NCI-H524 (cell line): ENCODE data around the gene IGHMBP2.
"Not testable (repeated sequence)": the region's sequence is repeated elsewhere in the genome, so short reads cannot be mapped to it uniquely, and the experiment has no call there.

ENCODE experiments used
- DNase-seq, 2 experiments: peaks; one replicate each; lab custom pipeline; 2025; lab: John Stamatoyannopoulos, UW

The IGHMBP2 gene

GRCh38 chr11:68961245-68961644, 57.6 kb downstream of the IGHMBP2 start:
- no peak for DNase-seq

- DNase-seq: no peak
These were observed 59.0 kb downstream of the IGHMBP2 start for GRCh38 chr11:68962527-68963250.

GRCh38 chr11:68963779-68964178, 60.1 kb downstream of the IGHMBP2 start:
- no peak for DNase-seq

- DNase-seq: peak; percentile 8 to 15
These were observed 62.5 kb downstream of the IGHMBP2 start for GRCh38 chr11:68965901-68966853.

- DNase-seq: no peak
These were observed 63.4 kb downstream of the IGHMBP2 start for GRCh38 chr11:68966894-68967780.

DNA sequence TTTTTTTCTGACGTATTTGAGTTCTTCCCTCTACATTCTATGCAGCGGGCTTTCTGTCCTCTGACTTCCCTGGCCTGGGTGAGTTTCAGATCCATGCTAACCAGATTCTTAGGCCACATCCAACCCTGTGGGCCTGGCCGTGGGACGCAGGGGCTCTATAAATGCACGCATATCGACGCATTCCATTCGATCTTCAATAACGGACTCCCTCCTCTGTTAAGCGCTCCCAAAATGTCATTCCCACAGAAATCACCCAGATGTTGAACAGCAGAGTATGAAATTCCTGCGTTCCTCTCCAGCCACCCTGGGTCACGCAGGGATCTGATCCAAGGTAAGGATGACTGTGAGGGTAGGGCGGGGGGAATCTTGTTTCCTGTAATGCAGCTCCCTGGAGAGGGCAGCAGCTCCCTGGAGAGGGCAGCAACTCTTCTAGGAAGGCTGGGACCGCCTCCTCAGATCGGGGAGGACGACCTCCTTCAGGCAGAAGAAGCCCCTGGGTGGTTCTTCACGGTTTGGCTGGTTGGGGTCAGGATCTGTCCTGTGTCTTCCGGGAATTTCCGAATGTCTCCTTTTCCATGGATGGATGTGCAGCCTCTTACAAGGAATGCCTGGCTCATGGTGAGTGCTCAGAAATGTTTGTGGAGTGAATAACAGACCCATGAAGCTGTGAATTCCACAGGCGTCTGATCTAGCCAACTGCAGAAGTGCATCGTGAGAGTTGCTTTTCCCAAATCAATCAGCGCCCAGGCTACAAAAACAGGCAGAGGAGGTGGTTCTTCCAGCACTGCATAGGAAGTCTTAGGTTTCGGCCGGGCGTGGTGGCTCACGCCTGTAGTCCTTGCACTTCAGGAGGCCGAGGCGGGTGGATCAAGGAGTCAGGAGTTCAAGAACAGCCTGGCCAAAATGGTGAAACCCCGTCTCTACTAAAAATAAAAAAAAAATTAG, 64.9 kb downstream of the IGHMBP2 start:
- DNase-seq: no peak

DNA sequence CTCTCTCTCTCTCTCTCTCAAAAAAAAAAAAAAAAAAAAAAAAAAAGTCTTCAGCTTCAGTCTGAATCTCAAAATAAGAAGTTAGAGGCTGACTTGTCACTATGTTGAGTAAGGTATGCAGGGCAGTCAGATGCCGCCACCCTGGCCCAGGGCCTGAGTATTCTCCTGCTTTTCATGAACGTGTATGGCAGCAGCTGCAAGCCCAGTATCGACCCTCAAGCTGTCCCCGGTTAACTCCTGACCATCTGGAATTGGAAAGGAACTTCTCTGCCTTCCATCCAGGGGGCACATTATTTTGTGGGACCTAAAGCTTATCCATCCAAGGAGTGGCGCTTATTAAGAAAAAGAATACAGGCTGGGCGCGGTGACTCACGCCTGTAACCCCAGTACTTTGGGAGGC, 65.7 kb downstream of the IGHMBP2 start:
- DNase-seq: peak; percentile 3 to 57

DNA sequence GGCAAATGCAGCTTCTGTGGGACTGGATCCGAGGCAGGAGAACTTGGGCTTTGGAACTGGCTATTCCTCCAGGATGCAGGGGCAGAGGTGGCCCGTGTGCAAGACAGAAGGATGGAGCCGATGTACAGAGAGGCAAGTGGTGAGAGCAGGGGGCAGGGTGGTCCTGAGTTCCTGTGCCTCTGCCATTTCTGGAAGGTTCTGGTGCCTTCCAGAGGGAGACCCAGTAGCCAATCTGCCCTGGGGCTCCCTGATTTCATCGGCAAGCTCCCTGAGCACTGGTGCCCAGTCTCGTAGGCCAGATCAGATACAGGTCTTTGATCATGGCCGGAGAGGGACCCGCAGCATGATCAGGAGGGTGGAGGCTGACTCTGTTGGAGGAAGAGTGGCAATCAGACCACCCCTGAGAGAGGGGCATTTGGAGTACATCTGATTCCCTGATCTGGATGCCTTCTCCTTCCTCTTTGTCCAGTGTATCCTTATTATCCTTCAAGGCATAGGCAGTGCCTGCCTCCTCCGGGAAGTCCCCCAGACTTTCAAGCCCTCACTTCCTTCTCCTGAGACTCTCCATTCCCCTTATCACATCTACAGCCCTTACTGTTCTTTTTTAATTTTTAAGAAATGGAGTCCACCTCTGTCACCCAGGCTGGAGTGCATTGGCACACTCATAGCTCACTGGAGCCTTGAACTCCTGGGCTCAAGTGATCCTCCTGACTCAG, 67.4 kb downstream of the IGHMBP2 start:
- DNase-seq: no peak

DNA sequence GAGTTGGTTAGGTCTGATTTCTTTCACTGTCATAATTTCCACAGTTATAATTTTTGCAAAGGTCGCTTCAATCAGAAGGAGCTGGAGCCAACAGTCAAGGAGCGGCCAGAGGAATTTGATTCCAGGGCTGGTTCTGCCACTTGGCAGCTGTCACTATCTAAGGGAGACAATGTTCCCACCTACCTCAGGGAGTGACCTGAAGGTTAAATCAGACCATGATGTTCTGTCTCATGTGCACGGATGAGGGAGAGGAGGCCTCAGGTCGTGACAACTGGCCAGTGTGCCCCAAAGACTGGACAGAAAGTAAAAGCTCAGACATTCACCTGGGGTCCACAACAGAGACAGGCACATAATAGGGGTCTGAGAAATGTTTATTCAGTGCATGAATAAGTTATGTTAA, 69.5 kb downstream of the IGHMBP2 start:
- no peak for DNase-seq

- DNase-seq: not testable (repeated sequence)
These were observed 70.0 kb downstream of the IGHMBP2 start for GRCh38 chr11:68973706-68974105.

DNA sequence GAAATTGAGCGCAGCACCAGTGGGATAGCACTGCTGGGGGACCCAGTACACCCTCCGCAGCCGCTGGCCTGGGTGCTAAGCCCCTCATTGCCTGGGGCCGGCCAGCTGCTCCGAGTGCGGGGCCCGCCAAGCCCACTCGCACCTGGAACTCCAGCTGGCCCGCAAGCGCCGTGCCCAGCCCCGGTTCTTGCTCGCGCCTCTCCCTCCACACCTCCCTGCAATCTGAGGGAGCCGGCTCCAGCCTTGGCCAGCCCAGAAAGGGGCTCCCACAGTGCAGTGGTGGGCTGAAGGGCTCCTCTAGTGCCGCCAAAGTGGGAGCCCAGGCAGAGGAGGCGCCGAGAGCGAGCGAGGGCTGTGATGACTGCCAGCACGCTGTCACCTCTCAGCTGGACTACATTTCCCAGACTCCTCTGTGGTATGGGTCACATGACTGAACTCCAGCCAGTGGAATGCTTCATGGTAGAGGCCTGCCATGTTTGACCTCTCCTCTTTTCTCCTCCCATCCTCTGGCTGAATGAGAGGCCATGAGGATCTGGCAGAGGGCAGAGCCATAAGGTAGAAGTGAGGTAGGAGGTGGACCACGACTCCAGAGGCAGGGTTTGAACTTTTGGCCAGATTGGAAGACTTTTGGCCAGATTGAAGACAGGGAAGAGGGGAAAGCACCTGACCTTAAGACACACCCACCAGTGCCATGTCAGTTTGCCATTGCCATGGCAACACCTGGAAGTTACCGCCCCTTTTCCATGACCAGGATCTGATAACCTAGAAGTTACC, 70.9 kb downstream of the IGHMBP2 start:
- peak in 1 of 2 experiments; percentile 31 for DNase-seq

GRCh38 chr11:68976095-68976494, 72.4 kb downstream of the IGHMBP2 start:
- DNase-seq: no peak

GRCh38 chr11:68976563-68976962, 72.9 kb downstream of the IGHMBP2 start:
- DNase-seq: no peak

GRCh38 chr11:68977781-68978625, 74.3 kb downstream of the IGHMBP2 start:
- DNase-seq: no peak

DNA sequence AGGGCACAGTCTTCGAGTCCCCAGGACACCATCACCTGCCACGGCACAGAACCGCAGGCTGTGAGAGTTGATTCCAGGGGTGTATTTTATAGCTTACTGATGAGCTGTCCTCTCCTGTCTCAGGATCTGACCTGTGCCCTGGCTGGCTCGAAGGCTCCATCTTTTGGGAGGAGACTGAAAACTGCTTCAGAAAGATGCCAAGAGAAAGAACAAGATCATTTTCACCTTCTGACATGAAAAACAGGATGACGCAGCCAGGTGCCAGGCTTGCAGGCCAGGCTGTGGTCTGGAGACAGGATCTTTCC, 74.9 kb downstream of the IGHMBP2 start:
- no peak for DNase-seq

GRCh38 chr11:68978931-68979594, 75.4 kb downstream of the IGHMBP2 start:
- DNase-seq: no peak

GRCh38 chr11:68979931-68980775, 76.5 kb downstream of the IGHMBP2 start:
- no peak for DNase-seq
